ENCODE data around the gene POU2F1. TPM values are rescaled to one million over a fixed set of nuclear protein-coding genes. Genes with fewer than 3 reads are reported as not detected.

The POU2F1 gene
- total and polyA plus RNA-seq, 4 donors = 0.93 to 10.5 (median 6.5) TPM

DNA sequence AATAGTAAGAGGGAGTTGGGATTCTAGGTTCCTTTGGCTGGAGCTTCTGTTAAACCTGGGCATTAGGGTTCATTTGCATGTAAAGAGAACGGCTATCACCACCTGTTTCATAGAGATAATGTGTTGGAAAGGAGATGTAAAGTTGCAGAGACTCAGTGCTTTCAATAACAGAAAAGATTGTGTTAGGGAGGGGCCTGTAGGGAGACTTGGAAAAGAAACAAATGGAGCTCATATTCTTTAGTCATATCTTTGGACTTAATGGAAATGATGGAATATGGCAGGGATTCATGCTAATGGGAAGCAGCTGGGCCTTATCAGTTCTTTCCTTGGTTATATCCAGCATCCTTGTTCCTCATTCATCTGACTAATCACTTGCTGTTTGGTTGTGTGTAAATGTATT is 152.7 kb downstream of the POU2F1 start:
- Histone ChIP-seq H3K36me3 (ENCODE audit: control insufficient read depth in 4 of 4, insufficient read depth in 3 of 4, low read depth in 1 of 4, low read length in 3 of 4) (peaks cover 0 to 8% (median 4%) of the 10 kb centered on the region in 4 donors), H3K9ac (ENCODE audit: low read depth in 1 of 2, low read length in 2 of 2) (no peak overlapping the region), H3K4me3 (ENCODE audit: low read depth in 1 of 3, low read length in 3 of 3) (no peak overlapping the region), H3K4me1 (ENCODE audit: control insufficient read depth in 4 of 4, insufficient read depth in 4 of 4, low read length in 3 of 4) (no peaks in the 10 kb centered on the region), H3K9me3 (ENCODE audit: control insufficient read depth in 4 of 4, low read length in 3 of 4) (no peaks in the 10 kb centered on the region), H3K27me3 (ENCODE audit: control insufficient read depth in 4 of 4, insufficient read depth in 4 of 4, low read length in 3 of 4) (no peaks in the 10 kb centered on the region), H3K27ac (ENCODE audit: low read depth in 1 of 2, low read length in 2 of 2) (no peak overlapping the region)
- no peak for DNase-seq (ENCODE audit: low spot score)
- TF ChIP-seq JUND (IDR thresholded peaks at IDR 0.05) (no peak), EGR1 (IDR thresholded peaks at IDR 0.05; ENCODE audit: low read depth in 2 of 2) (no peak), TAF1 (conservative IDR thresholded peaks at IDR 0.05) (no peak), NR2F2 (IDR thresholded peaks at IDR 0.05) (no peak), RAD21 (IDR thresholded peaks at IDR 0.05) (no peak), RXRA (IDR thresholded peaks at IDR 0.05) (no peak), FOXA1 (IDR thresholded peaks at IDR 0.05) (no peak), HNF4G (IDR thresholded peaks at IDR 0.05) (no peak), YY1 (IDR thresholded peaks at IDR 0.05) (no peak), GABPA (IDR thresholded peaks at IDR 0.05 in 1 of 2, conservative IDR thresholded peaks at IDR 0.05 in 1 of 2) (no peak)
- TF ChIP-seq, protein P1, sequence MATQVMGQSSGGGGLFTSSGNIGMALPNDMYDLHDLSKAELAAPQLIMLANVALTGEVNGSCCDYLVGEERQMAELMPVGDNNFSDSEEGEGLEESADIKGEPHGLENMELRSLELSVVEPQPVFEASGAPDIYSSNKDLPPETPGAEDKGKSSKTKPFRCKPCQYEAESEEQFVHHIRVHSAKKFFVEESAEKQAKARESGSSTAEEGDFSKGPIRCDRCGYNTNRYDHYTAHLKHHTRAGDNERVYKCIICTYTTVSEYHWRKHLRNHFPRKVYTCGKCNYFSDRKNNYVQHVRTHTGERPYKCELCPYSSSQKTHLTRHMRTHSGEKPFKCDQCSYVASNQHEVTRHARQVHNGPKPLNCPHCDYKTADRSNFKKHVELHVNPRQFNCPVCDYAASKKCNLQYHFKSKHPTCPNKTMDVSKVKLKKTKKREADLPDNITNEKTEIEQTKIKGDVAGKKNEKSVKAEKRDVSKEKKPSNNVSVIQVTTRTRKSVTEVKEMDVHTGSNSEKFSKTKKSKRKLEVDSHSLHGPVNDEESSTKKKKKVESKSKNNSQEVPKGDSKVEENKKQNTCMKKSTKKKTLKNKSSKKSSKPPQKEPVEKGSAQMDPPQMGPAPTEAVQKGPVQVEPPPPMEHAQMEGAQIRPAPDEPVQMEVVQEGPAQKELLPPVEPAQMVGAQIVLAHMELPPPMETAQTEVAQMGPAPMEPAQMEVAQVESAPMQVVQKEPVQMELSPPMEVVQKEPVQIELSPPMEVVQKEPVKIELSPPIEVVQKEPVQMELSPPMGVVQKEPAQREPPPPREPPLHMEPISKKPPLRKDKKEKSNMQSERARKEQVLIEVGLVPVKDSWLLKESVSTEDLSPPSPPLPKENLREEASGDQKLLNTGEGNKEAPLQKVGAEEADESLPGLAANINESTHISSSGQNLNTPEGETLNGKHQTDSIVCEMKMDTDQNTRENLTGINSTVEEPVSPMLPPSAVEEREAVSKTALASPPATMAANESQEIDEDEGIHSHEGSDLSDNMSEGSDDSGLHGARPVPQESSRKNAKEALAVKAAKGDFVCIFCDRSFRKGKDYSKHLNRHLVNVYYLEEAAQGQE (IDR thresholded peaks at IDR 0.05) = no peak
- TF ChIP-seq, protein P2, sequence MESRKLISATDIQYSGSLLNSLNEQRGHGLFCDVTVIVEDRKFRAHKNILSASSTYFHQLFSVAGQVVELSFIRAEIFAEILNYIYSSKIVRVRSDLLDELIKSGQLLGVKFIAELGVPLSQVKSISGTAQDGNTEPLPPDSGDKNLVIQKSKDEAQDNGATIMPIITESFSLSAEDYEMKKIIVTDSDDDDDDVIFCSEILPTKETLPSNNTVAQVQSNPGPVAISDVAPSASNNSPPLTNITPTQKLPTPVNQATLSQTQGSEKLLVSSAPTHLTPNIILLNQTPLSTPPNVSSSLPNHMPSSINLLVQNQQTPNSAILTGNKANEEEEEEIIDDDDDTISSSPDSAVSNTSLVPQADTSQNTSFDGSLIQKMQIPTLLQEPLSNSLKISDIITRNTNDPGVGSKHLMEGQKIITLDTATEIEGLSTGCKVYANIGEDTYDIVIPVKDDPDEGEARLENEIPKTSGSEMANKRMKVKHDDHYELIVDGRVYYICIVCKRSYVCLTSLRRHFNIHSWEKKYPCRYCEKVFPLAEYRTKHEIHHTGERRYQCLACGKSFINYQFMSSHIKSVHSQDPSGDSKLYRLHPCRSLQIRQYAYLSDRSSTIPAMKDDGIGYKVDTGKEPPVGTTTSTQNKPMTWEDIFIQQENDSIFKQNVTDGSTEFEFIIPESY (IDR thresholded peaks at IDR 0.05) = no peak
- TF ChIP-seq, protein P3, sequence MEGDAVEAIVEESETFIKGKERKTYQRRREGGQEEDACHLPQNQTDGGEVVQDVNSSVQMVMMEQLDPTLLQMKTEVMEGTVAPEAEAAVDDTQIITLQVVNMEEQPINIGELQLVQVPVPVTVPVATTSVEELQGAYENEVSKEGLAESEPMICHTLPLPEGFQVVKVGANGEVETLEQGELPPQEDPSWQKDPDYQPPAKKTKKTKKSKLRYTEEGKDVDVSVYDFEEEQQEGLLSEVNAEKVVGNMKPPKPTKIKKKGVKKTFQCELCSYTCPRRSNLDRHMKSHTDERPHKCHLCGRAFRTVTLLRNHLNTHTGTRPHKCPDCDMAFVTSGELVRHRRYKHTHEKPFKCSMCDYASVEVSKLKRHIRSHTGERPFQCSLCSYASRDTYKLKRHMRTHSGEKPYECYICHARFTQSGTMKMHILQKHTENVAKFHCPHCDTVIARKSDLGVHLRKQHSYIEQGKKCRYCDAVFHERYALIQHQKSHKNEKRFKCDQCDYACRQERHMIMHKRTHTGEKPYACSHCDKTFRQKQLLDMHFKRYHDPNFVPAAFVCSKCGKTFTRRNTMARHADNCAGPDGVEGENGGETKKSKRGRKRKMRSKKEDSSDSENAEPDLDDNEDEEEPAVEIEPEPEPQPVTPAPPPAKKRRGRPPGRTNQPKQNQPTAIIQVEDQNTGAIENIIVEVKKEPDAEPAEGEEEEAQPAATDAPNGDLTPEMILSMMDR (IDR thresholded peaks at IDR 0.05; ENCODE audit: low read depth, low read length, missing input control) = no peak
- TF ChIP-seq, protein P4, sequence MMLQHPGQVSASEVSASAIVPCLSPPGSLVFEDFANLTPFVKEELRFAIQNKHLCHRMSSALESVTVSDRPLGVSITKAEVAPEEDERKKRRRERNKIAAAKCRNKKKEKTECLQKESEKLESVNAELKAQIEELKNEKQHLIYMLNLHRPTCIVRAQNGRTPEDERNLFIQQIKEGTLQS (IDR thresholded peaks at IDR 0.05) = no peak
- WGBS = 80% methylated on average over 1 of the region's 1 CpG

DNA sequence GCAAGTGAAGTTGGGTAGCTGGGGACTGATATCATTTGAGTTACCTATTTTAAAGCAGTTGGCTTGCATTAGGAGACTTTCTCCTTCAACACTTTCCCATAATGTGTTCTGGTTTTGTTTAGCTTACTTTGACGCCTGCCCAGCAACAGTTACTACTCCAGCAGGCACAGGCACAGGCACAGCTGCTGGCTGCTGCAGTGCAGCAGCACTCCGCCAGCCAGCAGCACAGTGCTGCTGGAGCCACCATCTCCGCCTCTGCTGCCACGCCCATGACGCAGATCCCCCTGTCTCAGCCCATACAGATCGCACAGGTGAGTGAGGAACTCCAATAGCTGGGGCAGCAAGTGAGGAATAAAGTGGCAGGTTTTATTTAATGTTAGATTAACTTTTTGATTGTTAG is 153.3 kb downstream of the POU2F1 start:
- no peak for DNase-seq (ENCODE audit: low spot score)
- WGBS = 94% methylated on average over 6 of the region's 6 CpGs
- no peak overlapping the region for H3K27ac ChIP-seq (ENCODE audit: low read depth in 1 of 2, low read length in 2 of 2)
- H3K36me3 ChIP-seq (ENCODE audit: control insufficient read depth in 4 of 4, insufficient read depth in 3 of 4, low read depth in 1 of 4, low read length in 3 of 4) = peaks cover 0 to 8% (median 4%) of the 10 kb centered on the region in 4 donors
- H3K27me3 ChIP-seq (ENCODE audit: control insufficient read depth in 4 of 4, insufficient read depth in 4 of 4, low read length in 3 of 4) = no peaks in the 10 kb centered on the region
- H3K4me3 ChIP-seq (ENCODE audit: low read depth in 1 of 3, low read length in 3 of 3) = no peak overlapping the region
- H3K9ac ChIP-seq (ENCODE audit: low read depth in 1 of 2, low read length in 2 of 2) = no peak overlapping the region
- H3K4me1 ChIP-seq (ENCODE audit: control insufficient read depth in 4 of 4, insufficient read depth in 4 of 4, low read length in 3 of 4) = no peaks in the 10 kb centered on the region
- no peaks in the 10 kb centered on the region for H3K9me3 ChIP-seq (ENCODE audit: control insufficient read depth in 4 of 4, low read length in 3 of 4)
- no peak for TF ChIP-seq SP1 (IDR thresholded peaks at IDR 0.05)
- TF ChIP-seq GABPA (IDR thresholded peaks at IDR 0.05 in 1 of 2, conservative IDR thresholded peaks at IDR 0.05 in 1 of 2) = no peak
- TF ChIP-seq TAF1 (conservative IDR thresholded peaks at IDR 0.05) = no peak
- TF ChIP-seq, protein P5, sequence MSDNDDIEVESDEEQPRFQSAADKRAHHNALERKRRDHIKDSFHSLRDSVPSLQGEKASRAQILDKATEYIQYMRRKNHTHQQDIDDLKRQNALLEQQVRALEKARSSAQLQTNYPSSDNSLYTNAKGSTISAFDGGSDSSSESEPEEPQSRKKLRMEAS (IDR thresholded peaks at IDR 0.05) = no peak
- TF ChIP-seq FOXA2 (IDR thresholded peaks at IDR 0.05) = no peak
- TF ChIP-seq EGR1 (IDR thresholded peaks at IDR 0.05; ENCODE audit: low read depth in 2 of 2) = no peak
- TF ChIP-seq, protein P3 (IDR thresholded peaks at IDR 0.05; ENCODE audit: low read depth, low read length, missing input control) = no peak
- TF ChIP-seq RXRA (IDR thresholded peaks at IDR 0.05) = no peak
- TF ChIP-seq YY1 (IDR thresholded peaks at IDR 0.05) = no peak
- TF ChIP-seq, protein P4 (IDR thresholded peaks at IDR 0.05) = no peak
- TF ChIP-seq HNF4A (conservative IDR thresholded peaks at IDR 0.05) = no peak
- TF ChIP-seq JUND (IDR thresholded peaks at IDR 0.05) = no peak
